HCT116 (cell line): ENCODE data around the gene DAPK1. TPM values are rescaled to one million over a fixed set of nuclear protein-coding genes. Genes with fewer than 3 reads are reported as not detected.
A peak's percentile ranks its signal among the peaks of the same experiment; 100 is the strongest.
"Not testable (repeated sequence)": the region's sequence is repeated elsewhere in the genome, so short reads cannot be mapped to it uniquely, and the experiment has no call there.

Experiments
- ATAC-seq: fragments of 200-7000 bp; cut with Tn5 transposase; 2 replicates; pipeline ENCODE4 v1.9.1; 2020; ENCODE audit warnings: mild to moderate bottlenecking, moderate library complexity
- BruUV-seq: library from RNA; stranded (reverse); fragments of 400-500 nt; replicated peaks from 2 replicates; lab custom pipeline; 2021; lab: Mats Ljungman, UMichigan
- CTCF ChIA-PET: fragments of 300-600 bp; sonication (Branson Sonifier 250); formaldehyde crosslinking; loops from one replicate; lab custom pipeline; 2021; ENCODE audit warnings: antibody characterized with exemption; lab: Charles Lee
- POLR2A ChIA-PET: fragments of 300-600, 350-600 bp; sonication (Branson Sonifier 250); formaldehyde crosslinking; loops from one replicate; lab custom pipeline; 2021; ENCODE audit warnings: antibody characterized with exemption; lab: Charles Lee
- RAD21 ChIA-PET, 2 experiments: fragments of 300-600 bp; sonication (Branson Sonifier 250); formaldehyde crosslinking; loops; one replicate each; lab custom pipeline; 2023; ENCODE audit warnings: low total read pairs in 2 of 2; ENCODE audit not compliant: uncharacterized antibody in 2 of 2, unreplicated experiment in 2 of 2, low non-redundant PET in 1 of 2; lab: Charles Lee
- DNase-seq: peaks from one replicate; pipeline ENCODE4 v3.0.0-alpha.2; 2010; ENCODE audit warnings: low read depth, low spot score
- H2AFZ ChIP-seq: fragments of 200-600 bp; shearing (Covaris generic), sonication (generic); 2 replicates; pipeline ENCODE4 v1.6.1; 2017; ENCODE audit warnings: low read depth, mixed run types, mixed read lengths, antibody characterized with exemption, low read length; ENCODE audit not compliant: poor library complexity, severe bottlenecking
- H3K27ac ChIP-seq: 2 replicates; pipeline ENCODE4 v1.5.1; 2012; ENCODE audit warnings: low read depth, low read length
- H3K27me3 ChIP-seq: fragments of 200-600 bp; sonication (generic); 2 replicates; pipeline ENCODE4 v1.6.1; 2016; ENCODE audit warnings: mixed run types, low read length, mixed read lengths; ENCODE audit not compliant: insufficient read depth
- H3K36me3 ChIP-seq, 2 experiments: fragments of 200-500 bp in 1 of 2; fragments of 200-600 bp in 1 of 2; sonication (Bioruptor generic) in 1 of 2; sonication (generic) in 1 of 2; 2 replicates each; pipeline versions ENCODE4 v1.5.1 to v1.6.1; 2014 to 2016; ENCODE audit warnings: low read length in 2 of 2, inconsistent platforms in 1 of 2, mixed read lengths in 1 of 2, mixed run types in 1 of 2; ENCODE audit not compliant: insufficient read depth in 2 of 2, control insufficient read depth in 1 of 2
- H3K4me1 ChIP-seq, 2 experiments: fragments of 200-600 bp in 1 of 2; sonication (generic) in 1 of 2; 2 replicates each; pipeline versions ENCODE4 v1.5.1 to v1.6.1; 2012 to 2017; ENCODE audit warnings: low read length in 2 of 2, inconsistent platforms in 1 of 2, mild to moderate bottlenecking in 1 of 2, mixed read lengths in 1 of 2, mixed run types in 1 of 2, moderate library complexity in 1 of 2; ENCODE audit not compliant: insufficient read depth in 2 of 2, control insufficient read depth in 1 of 2
- H3K4me2 ChIP-seq: fragments of 200-600 bp; sonication (generic); 2 replicates; pipeline ENCODE4 v1.6.1; 2017; ENCODE audit warnings: mixed run types, low read length, mixed read lengths
- H3K4me3 ChIP-seq, 2 experiments: fragments of 200-600 bp in 1 of 2; sonication (generic) in 1 of 2; replicated peaks in 1 of 2; 2 replicates each; pipeline ENCODE4 v1.5.1; 2011 to 2016; ENCODE audit warnings: low read length in 2 of 2, control low read depth in 1 of 2, low read depth in 1 of 2, mild to moderate bottlenecking in 1 of 2, mixed read lengths in 1 of 2, mixed run types in 1 of 2
- H3K79me2 ChIP-seq: fragments of 200-600 bp; sonication (generic); 2 replicates; pipeline ENCODE4 v1.6.1; 2017; ENCODE audit warnings: mild to moderate bottlenecking, mixed run types, low read length, moderate library complexity, mixed read lengths; ENCODE audit not compliant: insufficient read depth
- H3K9ac ChIP-seq: fragments of 200-600 bp; sonication (generic); 2 replicates; pipeline ENCODE4 v1.6.1; 2016; ENCODE audit warnings: low read length, mixed read lengths
- H3K9me2 ChIP-seq: fragments of 200-600 bp; sonication (generic), shearing (Covaris generic); 2 replicates; pipeline ENCODE4 v1.6.1; 2017; ENCODE audit warnings: mixed run types, mild to moderate bottlenecking, moderate library complexity; ENCODE audit not compliant: insufficient read depth
- H3K9me3 ChIP-seq, 2 experiments: fragments of 200-500 bp in 1 of 2; fragments of 200-600 bp in 1 of 2; sonication (Bioruptor generic) in 1 of 2; sonication (generic) in 1 of 2; 2 replicates each; pipeline ENCODE4 v1.6.1; 2014 to 2017; ENCODE audit warnings: low read length in 2 of 2, mixed read lengths in 2 of 2, inconsistent platforms in 1 of 2, low read depth in 1 of 2, mild to moderate bottlenecking in 1 of 2, mixed run types in 1 of 2, moderate library complexity in 1 of 2; ENCODE audit not compliant: control insufficient read depth in 1 of 2, insufficient read depth in 1 of 2
- H4K20me1 ChIP-seq: fragments of 200-600 bp; sonication (generic), shearing (Covaris generic); 2 replicates; pipeline ENCODE4 v1.6.1; 2017; ENCODE audit warnings: mixed run types, mild to moderate bottlenecking, moderate library complexity; ENCODE audit not compliant: insufficient read depth
- ELF1 ChIP-seq: IDR thresholded peaks from 2 replicates; pipeline ENCODE4 v1.6.1; 2012; ENCODE audit warnings: low read depth, borderline replicate concordance
- FOSL1 ChIP-seq: IDR thresholded peaks from 2 replicates; pipeline ENCODE4 v1.6.1; 2012; ENCODE audit warnings: low read depth
- MAX ChIP-seq: IDR thresholded peaks from 2 replicates; pipeline ENCODE4 v1.6.1; 2012
- RAD21 ChIP-seq: IDR thresholded peaks from 2 replicates; pipeline ENCODE4 v1.6.1; 2012; ENCODE audit warnings: low read depth, mild to moderate bottlenecking
- TCF7L2 ChIP-seq: IDR thresholded peaks from 2 replicates; pipeline ENCODE4 v1.7.0; 2011; ENCODE audit warnings: borderline replicate concordance, inconsistent platforms; ENCODE audit not compliant: insufficient read depth, insufficient read length; ENCODE audit errors: extremely low read depth
- ZBTB33 ChIP-seq: IDR thresholded peaks from 2 replicates; pipeline ENCODE4 v1.6.1; 2011; ENCODE audit warnings: mild to moderate bottlenecking, low read length, moderate library complexity; ENCODE audit not compliant: insufficient replicate concordance; ENCODE audit errors: extremely low read depth
- intact Hi-C: fragments of 100-400 bp; cut with micrococcal nuclease; formaldehyde crosslinking; loops from 2 replicates; pipeline ENCODE4 v1.10.0; 2022
- total RNA-seq: library from RNA; stranded (reverse); gene quantifications from one replicate; pipeline ENCODE4 v1.2.1, GENCODE V29; 2021; ENCODE audit not compliant: unreplicated experiment

DAPK1 gene
- total RNA-seq, 1 experiment from 2014 or later = 5.6 TPM

- no peak overlapping the region for H2AFZ ChIP-seq
- BruUV-seq = no TSS peak
- no peaks in the 10 kb centered on the region for H3K79me2 ChIP-seq
- H3K9me2 ChIP-seq = no peaks in the 10 kb centered on the region
- no peak for ATAC-seq
- ChIA-PET POLR2A (no interaction called here), CTCF (no interaction called here), RAD21 (no interaction called here)
- H3K27ac ChIP-seq = no peak overlapping the region
- no peaks in the 10 kb centered on the region for H4K20me1 ChIP-seq
- H3K4me3 ChIP-seq = no peak overlapping the region
- TF ChIP-seq MAX = no peak
- no peak for TF ChIP-seq ELF1
- TF ChIP-seq TCF7L2 = no peak
- no peak for TF ChIP-seq RAD21
- H3K27me3 ChIP-seq = no peaks in the 10 kb centered on the region
- no peak overlapping the region for H3K4me2 ChIP-seq
- intact Hi-C loops = no loop called here
- DNase-seq = no peak
- no peaks in the 10 kb centered on the region for H3K9me3 ChIP-seq
- H3K36me3 ChIP-seq = no peaks in the 10 kb centered on the region
- no peak overlapping the region for H3K9ac ChIP-seq
- H3K4me1 ChIP-seq = peaks cover 0 to 5% of the 10 kb centered on the region in 2 experiments; a peak in 1 of 4 replicates
These were observed 244.2 kb downstream of the DAPK1 start for GRCh38 chr9:87741891-87742290.

- Histone ChIP-seq H4K20me1 (no peaks in the 10 kb centered on the region), H3K4me3 (no peak overlapping the region), H3K36me3 (no peaks in the 10 kb centered on the region), H3K9ac (no peak overlapping the region), H3K27me3 (no peaks in the 10 kb centered on the region), H2AFZ (no peak overlapping the region), H3K9me3 (no peaks in the 10 kb centered on the region), H3K79me2 (no peaks in the 10 kb centered on the region), H3K27ac (no peak overlapping the region), H3K4me2 (no peak overlapping the region), H3K4me1 (peaks cover 0 to 5% of the 10 kb centered on the region in 2 experiments; a peak in 1 of 4 replicates), H3K9me2 (no peaks in the 10 kb centered on the region)
- intact Hi-C loops = no loop called here
- DNase-seq (no peak), ATAC-seq (no peak)
- ChIA-PET POLR2A (no interaction called here), CTCF (no interaction called here), RAD21 (no interaction called here)
- no TSS peak for BruUV-seq
- TF ChIP-seq FOSL1 (peak; percentile 10; the same call in 1 of the 2 replicates), ZBTB33 (no peak)
These were observed 245.3 kb downstream of the DAPK1 start for GRCh38 chr9:87742813-87743428.

DNA sequence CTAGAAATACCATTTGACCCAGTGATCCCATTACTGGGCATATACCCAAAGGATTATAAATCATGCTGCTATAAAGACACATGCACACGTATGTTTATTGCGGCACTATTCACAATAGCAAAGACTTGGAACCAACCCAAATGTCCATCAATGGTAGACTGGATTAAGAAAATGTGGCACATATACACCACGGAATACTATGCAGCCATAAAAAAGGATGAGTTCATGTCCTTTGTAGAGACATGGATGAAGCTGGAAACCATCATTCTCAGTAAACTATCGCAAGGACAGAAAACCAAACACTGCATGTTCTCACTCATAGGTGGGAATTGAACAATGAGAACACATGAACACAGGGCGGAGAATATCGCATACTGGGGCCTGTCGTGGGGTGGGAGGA is 246.6 kb downstream of the DAPK1 start:
- BruUV-seq, DNase-seq, H2AFZ ChIP-seq, H3K27me3 ChIP-seq, RAD21 ChIA-PET, H3K9ac ChIP-seq, H3K9me2 ChIP-seq, ATAC-seq, H3K9me3 ChIP-seq, H3K27ac ChIP-seq, intact Hi-C loops, H3K4me1 ChIP-seq, H4K20me1 ChIP-seq, H3K4me3 ChIP-seq, H3K4me2 ChIP-seq, POLR2A ChIA-PET, H3K36me3 ChIP-seq, CTCF ChIA-PET, H3K79me2 ChIP-seq: not testable (repeated sequence)
